HG02973 (cell line): ENCODE data around the gene DCPS.
"Not testable (repeated sequence)": the region's sequence is repeated elsewhere in the genome, so short reads cannot be mapped to it uniquely, and the experiment has no call there.

Experiments used
- ATAC-seq: cut with Tn5 transposase; IDR thresholded peaks from one replicate; pipeline ENCODE4 v1.9.1; 2021; ENCODE audit warnings: moderate library complexity; ENCODE audit not compliant: unreplicated experiment

Gene DCPS

DNA sequence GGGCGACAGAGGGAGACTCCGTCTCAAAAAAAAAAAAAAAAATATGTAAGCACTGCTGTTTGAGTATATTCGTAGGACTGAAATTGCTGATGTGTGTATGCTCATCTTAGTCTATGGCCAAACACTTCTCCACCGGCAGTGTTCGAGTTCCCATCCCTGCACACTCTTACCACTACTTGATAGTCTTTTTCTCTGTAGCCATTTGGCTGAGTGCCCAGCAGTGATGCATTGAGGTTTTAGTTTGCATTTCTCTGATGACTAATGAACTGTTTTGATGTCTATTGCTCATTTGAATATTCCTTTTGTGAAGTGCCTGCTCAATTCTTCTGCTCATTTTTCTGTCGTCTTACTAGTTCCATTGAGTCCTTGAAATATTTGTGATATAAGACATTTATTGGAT lies 19.0 kb upstream of the DCPS start:
- ATAC-seq = peak; percentile 45

DNA sequence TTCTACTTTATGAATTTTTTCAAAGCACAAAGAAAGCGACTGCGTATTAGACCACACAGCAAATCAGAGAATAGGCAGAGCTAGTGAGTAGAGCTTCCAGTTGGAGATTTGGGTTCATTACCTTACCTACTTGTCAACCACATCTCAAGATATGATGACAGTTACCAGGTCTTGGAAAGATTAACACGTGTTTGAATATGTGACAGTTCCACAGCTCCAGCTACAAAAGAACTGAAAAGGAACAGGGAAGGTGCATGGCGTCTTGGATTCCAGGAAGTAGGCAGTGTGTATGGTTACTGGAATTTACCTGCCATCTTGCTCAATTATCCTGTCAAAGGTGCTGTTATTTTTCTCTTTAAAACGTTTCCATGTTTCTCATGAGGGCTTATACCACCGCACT lies 15.6 kb upstream of the DCPS start:
- no peak for ATAC-seq

DNA sequence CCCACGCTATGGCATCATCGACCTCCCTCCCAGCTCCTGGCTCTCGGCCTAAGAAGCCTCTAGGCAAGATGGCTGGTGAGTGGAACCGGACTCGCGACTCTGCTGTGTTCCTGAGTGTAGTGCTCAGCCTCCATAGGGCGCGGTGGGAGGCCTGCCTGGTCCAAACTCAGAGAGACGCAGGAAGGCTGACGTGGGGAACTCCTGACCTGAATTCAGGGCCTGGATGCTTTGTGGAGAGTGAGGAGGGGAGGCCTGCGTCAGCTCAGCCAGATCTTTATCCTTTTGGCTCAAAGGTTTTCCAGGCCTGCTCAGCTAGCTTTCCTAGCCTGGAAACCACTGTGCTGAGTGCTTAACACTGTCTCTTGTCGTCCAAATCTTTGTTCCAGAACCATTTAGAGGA lies 13.0 kb upstream of the DCPS start:
- ATAC-seq = no peak

DNA sequence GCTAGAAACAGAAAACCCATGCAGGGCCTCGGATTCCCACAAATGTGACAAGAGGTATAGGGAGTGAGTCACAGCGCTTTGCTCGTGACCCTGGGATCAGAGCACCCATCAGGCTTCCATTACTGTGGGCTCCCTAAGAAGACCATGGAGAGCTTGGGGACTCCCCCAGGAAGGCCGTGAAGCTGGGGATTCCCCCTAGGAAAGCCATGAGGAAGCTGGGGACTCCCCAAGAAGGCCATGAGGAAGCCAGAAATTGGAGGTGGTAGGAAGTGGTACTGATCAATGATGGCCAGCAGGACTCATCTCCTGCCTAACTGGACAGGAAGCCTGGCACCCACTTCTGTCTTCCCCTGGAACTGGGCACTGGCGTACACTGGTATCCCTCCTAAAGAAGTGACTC lies 10.1 kb upstream of the DCPS start:
- no peak for ATAC-seq

DNA sequence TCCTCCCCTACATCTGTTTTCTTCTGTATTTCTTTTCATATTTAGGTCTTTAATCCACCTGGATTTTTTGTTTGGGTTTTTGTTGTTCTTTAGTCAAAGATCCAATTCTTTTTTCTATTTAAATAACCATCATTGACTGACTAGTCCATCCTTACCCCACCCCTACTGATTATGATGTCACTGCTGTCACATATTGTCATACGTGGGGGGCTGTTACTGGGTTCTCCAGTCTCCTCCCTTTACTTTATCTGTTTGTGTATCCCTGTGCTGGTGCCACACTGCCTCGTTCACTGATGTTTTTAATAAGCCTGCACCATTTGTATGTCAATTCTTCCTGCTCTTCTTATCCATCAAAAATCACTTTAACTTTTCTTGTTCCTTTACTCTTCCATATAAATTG lies 6.9 kb upstream of the DCPS start:
- ATAC-seq = no peak

DNA sequence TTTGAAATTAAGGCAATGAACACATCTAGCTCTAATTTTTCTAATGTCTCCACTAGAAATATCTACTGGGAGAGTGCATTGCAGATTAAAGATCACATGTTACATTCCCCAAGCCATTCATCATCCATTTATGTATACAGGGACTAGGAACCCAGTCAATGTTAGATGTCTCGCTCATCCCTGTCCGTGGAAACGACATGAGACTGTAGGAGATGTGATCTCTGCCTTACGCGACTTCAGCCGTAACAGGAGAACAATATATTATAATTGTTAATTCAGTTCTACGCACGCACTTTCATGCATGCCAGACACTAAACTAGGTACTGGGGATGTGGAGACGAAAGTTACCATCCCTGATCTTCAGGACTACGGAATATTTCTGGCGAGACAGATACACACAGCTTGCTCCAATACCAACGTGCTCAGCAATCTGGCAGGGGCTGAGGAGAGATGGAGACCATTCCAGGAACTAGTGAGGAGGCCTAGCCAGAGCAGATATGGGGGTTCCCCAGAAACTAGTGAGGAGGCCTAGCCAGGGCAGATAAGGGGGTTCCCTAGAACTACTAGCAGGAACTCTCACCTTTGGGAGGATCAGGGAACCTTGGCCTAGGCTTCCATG lies 706 bp downstream of the DCPS start:
- ATAC-seq = no peak

DNA sequence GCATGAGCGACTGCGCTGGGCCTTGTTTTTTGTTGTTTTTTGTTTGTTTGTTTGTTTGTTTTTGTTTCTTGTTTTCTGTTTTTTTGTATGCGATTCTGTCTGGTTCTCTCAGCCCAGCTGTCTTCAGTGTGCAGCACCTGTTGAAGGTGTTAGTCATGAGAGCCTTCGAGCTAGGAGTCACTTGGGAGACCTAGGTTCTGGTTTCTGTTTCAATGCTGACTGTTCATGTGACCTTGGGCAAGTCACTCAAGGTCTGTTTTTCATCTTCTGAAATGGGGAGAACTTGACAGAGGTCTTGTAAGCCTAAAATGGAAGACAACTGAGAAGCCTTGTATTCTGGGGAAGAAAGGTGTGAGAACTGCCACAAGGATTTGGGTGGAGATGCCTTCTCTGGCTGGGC lies 1.8 kb downstream of the DCPS start:
- peak; percentile 68 for ATAC-seq

DNA sequence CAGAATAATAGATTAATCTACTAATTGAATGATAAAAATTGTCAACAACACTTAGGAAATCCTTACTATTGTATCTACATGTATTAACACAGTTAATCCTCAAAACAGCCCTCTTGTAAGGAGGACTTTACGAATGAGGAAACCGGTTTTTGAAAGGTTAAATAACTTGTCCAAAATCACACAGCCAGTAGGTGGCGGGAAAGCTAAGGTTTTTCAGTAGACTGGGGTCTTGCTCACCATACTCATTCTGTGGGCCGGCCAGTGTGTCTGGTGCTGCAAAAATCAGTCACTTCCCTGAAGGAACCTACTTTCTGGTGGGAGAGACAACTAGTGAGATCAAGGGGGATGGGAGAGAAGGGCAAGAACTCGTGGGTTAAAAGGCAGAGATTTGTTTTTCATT lies 3.8 kb downstream of the DCPS start:
- no peak for ATAC-seq

DNA sequence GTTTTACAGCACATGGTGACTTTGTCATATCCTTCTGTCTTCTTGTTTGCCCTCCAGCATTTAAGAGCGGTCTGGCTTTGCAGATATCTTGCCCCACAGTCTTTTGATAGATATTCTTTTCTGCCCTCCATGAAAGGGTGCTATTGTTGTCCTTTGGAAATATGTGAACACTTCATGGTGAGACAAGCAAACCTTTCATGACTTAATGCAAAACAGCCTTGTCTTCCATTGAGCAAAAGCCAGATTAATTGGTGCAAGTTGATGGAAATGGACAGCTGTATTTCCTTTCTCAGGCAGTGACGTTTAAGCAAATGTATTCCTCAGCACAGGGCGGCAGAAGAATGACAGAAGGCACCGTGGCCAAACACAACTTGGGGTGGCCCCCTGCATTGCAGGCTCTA lies 4.4 kb downstream of the DCPS start:
- ATAC-seq = no peak

DNA sequence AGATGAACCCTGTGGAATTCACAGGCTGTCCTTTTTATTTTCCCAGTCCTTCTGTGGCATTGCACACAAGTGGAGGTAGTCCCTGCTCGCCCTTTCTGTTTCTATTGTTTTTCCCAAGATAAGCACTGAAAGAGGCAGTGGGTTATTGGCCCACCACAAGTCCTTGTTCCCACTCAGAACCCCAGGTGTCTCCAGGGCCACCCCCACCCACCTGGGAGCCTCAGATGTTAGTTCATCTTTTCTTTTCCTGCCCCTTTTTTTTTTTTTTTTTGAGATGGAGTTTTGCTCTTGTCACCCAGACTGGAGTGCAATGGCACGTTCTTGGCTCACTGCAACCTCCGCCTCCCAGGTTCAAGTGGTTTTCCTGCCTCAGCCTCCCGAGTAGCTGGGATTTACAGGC lies 4.9 kb downstream of the DCPS start:
- ATAC-seq = not testable (repeated sequence)

DNA sequence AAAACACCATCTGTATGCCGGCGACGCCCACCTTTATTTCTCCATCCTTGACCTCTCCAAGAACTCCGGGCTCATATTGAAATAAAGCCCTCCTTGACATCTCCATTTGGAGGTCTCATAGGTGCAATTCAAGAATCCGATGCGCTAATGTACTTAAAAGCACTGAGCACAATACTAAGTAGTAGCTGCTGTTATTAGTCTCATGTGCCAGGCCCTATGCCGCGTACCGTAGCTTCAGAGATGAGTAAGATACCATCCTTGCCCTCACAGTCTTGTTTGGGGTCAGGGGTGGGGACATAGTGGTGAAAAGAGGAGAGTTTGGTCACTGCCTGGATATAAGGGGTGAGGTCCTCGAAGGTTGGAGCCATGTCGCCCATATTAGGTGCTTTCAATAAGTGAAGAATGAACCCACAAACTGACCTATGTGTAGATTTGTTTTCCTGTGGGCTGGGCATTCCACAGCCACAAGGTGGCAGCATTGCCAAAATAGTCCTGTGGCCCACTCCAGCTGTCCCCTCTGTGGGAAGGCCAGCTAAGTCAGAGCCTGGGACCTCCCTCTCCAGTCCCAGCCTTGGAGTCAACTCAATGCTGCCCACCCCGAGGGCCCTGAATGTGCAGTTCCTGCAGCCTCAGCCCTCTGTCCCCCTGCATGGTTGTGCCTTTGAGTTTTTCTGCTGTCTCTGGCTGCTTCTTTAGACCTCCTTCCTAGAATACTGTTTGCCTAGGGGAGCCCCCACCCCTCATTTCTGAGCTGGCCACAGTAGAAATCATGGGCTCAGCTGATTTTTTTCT lies 6.5 kb downstream of the DCPS start:
- ATAC-seq = peak; percentile 36

DNA sequence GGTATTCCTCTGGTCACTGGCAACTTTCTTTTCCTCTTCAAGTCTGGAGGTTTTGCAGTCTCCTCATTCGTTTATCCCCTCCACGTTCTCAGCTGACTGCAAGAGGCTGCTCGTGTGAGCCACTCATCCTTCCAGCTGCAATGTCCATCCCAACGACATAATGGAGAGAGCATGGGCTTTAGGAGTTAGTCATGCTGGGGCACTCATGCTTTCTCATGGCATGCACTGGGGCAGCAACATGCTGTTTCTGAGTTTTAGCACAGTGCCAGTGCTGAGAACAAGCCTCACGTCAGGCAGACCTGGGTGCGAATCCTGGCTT lies 7.1 kb downstream of the DCPS start:
- no peak for ATAC-seq

DNA sequence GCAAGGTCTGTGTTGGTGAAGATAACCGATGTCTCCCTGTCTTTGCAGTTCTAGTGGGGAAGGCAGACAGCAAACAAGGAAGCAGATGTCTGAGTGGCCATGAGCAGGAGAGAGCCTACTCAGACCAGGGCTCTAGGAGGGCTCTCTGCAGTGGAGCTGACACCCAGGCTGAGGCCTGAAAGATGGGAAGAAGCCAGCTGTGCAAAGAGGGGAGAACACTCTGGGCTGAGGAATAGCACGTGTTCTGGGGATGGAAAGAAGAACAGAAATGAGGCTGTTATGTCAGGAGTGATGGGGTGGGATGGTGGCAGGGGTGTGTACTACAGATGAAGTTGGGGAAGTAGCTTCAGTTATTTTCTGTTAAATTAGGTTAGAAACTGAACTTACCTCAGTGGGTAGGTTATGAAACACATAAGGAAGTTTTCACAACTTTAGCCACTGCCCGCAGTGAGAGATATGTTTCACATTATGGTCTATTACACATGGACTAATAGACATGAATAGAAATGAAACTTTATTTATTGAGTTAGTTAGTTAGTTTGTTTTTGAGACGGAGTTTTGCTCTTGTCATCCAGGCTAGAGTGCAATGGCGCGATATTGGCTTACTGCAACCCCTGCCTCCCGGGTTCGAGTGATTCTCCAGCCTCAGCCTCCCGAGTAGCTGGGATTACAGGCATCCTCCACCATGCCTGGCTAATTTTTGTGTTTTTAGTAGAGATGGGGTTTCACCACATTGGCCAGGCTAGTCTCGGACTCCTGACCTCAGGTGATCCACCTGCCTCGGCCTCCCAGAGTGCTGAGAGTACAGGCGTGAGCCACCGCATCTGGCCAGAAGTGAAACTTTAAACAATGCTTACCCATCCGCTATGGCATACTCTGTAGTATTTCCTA lies 7.8 kb downstream of the DCPS start:
- peak; percentile 70 for ATAC-seq

DNA sequence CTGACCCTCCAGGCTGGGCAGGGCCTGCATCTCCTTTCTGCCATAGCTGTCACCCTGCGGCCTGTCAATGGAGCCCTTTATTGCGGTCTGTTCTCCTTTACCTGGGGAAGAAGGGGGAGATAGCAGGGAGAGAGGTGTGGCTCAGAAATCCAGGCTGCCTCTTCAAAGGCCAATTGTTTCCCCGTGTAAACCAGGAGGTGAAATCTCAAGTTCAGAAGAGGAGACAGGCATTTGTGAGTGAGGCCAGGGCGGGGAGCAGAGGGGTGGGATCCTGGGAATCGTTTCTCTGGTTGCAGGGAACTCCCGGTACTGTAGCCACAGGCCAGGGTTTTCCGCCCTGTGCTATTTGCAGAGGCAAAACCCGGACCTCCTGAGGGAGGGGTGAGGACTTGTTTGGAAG lies 9.1 kb downstream of the DCPS start:
- ATAC-seq = no peak

DNA sequence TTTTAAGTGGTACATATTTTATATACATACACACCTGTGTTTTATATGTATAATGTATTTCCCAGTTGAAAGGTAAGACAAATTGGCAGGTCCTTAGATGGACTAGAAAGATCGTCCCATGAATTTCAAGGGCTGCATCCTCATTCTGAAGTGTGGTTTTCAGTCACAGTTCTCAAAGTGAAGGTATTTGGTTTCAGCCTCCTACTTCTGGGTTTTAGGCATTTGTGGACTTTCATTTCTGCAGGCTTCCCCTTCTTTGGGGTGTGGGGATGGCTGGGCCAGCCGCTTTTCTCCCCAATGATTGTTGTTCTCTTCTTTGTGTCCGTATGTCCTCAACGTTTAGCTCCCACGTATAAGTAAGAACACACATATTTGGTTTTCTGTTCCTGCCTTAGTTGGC lies 10.0 kb downstream of the DCPS start:
- no peak for ATAC-seq

DNA sequence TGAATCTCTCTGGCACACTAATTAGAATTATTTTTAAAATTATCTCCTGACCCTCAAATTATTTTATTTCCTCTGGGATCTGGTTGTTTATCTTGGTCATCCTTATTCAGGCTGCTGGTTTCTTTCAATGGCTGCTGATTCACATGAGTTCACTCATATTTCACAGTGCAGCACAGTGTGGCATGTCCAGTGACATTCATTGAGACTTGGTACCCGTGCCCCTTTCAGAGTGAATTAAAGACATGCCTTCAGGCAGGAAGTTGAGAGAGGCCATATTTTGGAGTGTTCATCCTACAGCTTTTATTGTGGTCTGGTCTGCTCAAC lies 13.5 kb downstream of the DCPS start:
- no peak for ATAC-seq

DNA sequence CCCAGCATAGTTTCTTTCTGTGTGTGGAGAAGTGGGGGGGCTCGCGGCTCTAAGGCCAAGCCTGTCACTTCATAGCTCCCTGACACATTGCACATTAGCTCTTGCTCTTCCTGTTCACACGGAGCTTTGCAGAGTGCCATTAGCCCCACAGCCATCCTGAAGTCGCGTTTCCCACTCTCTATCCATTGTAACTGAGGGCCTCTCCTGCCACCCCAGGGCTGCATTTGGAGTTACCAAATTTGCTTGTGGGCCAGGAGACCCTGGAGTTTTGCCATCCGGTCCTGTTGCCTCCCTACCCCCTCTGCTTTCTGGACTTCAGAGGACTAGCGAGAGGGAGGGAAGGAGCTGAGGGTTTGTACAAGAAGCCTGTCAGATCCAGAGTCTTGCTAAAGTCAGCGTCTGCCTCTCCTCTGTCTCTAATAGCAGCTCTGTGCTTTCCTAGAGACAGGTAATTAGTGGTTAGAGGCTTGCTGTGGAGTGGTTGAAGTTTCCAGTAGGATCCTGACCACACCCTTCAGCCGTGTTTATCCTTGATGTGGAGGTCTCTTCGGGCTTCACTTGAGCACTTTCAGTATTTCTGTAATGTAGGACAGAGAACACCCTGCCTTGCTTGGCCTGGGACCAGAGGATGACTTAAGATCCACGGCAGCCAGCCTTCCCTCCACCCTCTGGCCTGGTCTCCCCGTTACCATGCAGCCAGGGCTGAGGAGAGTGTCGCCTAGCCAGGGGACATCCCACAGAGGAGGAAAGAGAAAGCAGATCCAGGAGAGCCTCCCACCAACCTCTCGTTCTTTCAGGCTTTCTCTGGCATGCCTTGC lies 14.1 kb downstream of the DCPS start:
- ATAC-seq = peak; percentile 27

DNA sequence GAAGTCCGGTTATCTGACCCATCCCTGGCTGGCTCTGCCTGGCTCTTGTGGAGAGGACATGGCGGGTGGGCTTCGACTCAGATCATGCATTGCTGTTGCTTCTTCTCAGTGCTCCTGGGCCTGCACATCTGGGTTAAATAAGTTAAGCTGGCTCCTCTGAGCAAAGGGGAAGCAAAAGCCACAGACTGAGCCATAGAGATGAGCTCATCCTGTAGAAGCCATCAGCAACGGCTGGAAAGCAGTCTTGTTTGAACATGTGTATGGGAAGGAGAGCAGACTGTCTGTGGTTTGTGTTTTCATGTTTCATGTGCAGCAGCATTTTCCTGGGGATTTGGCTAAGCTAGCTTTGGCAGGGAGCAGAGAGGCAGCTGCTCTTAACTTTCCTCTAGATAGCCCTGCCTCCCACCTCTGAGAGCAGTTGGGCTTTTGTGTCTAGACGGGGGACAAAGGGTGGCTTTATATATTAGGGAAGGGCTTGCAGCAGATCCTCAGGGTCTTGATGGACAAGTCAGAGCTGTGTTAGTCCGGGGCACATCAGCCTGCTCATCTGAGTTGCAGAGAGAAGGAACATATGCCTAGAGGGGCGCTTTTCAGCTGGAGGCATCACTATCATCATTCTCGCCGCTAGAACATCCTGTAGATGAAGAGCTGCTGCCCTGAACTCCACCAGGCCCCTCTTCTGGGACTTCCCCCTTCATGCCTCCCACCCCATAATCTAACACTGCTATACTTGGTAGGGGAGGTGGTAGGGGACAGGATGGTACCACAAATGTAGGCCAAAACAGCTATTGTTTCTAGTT lies 14.9 kb downstream of the DCPS start:
- ATAC-seq = peak; percentile 75

DNA sequence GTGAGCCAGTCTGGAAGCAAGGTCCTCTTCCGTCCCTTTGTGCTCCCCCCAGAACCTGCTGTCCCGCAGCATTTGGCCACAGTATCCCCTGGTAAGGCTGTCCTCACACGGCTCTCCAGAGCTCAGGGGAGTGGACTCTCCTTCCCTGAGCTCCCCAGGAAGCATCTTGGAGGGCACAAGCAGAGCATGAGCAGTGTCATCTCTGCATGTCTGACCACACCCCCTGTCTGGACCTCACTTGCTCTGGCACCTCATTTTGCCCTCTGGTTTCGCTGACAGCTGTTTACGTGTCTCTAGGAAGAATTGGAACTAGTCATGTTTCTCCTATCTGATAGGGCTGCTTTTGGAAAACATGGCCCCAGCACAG lies 15.5 kb downstream of the DCPS start:
- no peak for ATAC-seq

DNA sequence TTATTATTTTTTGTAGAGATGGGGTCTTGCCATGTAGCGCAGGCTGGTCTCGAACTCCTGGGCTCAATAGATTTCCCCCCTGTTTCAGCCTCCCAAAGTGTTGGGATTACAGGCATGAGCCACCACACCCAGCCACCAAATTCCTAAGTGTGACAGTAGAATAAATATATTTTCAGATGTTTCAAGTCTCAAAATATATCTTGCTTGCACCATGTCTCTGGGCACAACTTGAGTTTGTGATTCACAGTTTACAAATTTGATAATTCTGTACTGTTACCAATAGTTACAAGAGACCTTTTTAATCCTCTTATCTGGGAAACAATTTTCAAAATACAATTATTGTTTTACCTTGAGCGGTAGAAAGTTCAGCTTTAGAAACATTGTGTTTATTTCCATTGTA lies 19.1 kb downstream of the DCPS start:
- ATAC-seq = no peak
